Middle frontal gyrus (tissue), 1 donor: ENCODE measurements around the gene PIGU.
A peak's percentile ranks its signal among the peaks of the same experiment; 100 is the strongest.
"Not testable (repeated sequence)": the region's sequence is repeated elsewhere in the genome, so short reads cannot be mapped to it uniquely, and the experiment has no call there.

ENCODE experiments used
- DNase-seq: peaks from one replicate; pipeline ENCODE4 v3.0.0-alpha.2; 2015; ENCODE audit warnings: low spot score; ENCODE audit errors: extremely low spot score

The PIGU gene

DNA sequence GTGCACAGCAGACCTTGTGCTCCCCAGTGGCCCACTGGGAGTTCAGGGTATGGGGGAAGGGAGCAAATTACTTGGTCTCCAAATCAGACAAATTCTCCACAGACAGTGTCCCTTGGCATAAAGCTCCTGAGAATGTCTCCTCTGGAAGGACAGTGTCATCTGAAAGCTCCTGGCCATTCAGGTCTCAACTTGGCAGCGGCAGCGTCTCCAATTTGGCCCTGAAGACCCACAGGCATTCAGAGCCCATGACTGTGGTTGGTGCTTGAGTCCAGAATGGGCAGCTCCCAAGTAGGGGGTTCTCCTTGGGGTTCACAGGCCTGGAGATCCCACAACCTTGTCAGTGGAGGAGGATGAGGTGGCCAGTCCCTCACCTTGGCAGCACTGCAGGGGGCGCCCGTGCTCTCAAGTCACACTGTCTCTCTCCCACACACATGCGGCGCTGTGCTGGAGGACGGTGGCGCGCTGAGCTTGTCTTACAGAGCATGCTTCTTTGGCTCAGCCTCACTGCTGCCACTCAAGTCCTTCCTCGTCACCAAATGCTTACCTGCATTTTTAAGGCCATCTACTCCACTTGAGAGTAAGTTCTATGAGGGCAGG is 140.0 kb downstream of the PIGU start:
- DNase-seq, result no peak

- DNase-seq, result no peak
Measured at GRCh38 chr20:34535857-34536256, 141.0 kb downstream of the PIGU start.

- DNase-seq, result no peak
Measured at GRCh38 chr20:34535301-34535840, 141.5 kb downstream of the PIGU start.

DNA sequence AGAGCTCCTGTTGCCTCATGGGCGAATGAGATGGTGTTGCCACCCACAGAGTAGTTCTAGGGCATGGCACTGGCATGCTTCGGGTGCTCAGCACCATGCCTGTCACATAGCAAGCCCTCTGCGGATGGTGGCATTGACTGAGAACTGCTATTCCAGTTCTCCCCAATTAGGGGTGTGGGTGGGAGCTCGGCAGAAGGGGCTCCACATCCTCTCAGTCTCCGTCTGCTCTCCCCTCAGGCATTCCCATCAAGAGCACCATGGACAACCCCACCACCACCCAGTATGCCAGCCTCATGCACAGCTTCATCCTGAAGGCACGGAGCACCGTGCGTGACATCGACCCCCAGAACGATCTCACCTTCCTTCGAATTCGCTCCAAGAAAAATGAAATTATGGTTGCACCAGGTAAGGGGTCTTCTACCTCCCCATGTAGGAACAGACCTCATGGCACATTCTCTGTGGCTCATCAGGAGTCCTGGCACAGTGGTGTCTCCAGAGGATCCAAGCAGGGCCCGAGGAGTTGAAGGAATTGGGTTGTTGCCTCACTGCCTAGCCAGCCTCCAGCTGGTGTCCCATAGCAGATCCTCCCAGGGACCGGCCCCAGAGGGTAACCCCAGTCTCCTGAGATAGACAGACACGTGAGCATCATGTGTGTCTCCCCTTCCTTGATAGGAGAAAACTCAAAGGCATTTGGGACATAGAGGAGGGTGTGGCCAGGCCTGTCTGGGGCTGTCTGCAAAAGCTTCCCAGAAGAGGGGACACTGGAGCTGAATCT is 142.3 kb downstream of the PIGU start:
- DNase-seq, result no peak

DNA sequence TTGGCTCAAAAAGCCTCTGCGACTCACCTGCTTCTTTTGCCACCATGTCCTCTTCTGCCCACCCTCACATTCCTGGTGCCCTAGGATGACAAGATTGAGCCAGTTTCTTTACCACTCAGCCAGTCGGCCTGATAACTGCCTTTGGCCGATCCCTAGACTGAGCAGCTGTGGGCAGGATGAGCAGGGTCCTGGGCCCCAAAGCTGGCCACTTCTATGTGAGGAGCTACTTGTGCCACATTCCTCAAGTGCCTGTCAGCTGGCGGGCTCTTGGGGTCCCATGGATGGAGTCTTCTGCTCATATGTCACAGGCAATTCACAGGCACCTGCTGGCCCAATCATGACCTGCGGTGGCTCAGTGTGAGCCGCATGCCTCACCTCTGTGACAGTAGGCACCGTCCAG is 144.1 kb downstream of the PIGU start:
- no peak for DNase-seq

DNA sequence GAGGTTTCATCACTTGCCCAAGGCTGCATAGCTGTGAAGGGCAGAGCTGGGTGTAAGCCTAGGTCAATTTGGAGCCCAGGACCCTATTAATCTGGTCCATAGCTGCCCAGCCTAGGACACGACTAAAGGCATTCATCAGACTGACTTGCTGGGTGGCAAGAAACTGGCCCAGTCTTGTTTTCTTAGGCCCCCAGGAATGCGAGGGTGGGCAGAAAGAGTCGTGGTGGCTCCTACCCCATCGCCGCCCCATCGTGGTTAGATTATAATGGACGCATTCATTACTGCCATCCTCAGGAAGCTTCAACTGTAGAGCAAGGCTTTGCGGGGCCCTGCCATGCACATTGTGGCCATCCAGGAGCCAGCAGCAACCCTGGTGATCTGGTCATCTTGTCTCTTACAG is 144.6 kb downstream of the PIGU start:
- no peak for DNase-seq

GRCh38 chr20:34531608-34532265 is 145.2 kb downstream of the PIGU start:
- DNase-seq, result no peak

- DNase-seq, result no peak
Measured at GRCh38 chr20:34530342-34530741, 146.6 kb downstream of the PIGU start.

DNA sequence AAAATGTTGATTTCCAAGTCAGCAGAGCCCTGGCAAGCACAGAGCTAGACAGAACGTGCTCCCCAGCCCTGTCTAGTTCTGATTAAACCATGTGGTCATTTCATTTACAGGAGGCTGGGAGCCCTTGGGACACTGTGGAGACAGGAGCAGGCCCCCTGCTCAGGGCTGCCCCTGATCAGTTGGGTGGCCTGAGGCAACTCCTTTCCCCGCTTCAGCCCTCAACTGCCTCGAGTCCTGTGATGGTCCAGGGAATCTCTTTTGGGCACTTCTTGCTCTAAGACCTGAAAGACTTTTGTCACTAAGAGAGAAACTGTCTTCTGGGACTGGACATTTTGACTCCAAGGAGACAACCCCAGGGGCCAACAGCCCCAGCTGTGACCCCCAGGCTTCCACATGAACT is 147.2 kb downstream of the PIGU start:
- no peak for DNase-seq

- DNase-seq, result no peak
Measured at GRCh38 chr20:34528921-34529297, 148.0 kb downstream of the PIGU start.

GRCh38 chr20:34527016-34527415 is 149.9 kb downstream of the PIGU start:
- DNase-seq, result no peak

- DNase-seq, result no peak
Measured at GRCh38 chr20:34526466-34526865, 150.4 kb downstream of the PIGU start.

- DNase-seq, result no peak
Measured at GRCh38 chr20:34525709-34526416, 151.0 kb downstream of the PIGU start.

- DNase-seq, result no peak
Measured at GRCh38 chr20:34525342-34525708, 151.6 kb downstream of the PIGU start.

DNA sequence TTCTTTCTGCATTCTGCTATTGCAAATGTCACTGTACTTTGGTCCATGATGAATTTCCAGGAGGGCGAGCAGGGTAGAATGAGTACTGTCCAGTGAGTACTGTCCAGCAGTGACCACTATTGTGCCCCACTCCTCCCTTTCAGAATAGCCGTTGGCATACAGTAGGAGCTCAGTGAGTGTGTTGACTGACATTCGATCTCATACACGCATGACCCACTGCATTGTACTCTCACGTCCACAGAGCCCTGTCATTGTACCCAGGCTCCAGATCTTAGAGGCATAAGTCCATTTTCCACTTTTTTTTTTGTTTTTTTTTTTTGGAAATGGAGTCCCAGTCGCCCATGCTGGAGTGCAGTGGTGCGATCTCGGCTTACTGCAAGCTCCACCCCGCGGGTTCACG is 152.5 kb downstream of the PIGU start:
- DNase-seq, result no peak

DNA sequence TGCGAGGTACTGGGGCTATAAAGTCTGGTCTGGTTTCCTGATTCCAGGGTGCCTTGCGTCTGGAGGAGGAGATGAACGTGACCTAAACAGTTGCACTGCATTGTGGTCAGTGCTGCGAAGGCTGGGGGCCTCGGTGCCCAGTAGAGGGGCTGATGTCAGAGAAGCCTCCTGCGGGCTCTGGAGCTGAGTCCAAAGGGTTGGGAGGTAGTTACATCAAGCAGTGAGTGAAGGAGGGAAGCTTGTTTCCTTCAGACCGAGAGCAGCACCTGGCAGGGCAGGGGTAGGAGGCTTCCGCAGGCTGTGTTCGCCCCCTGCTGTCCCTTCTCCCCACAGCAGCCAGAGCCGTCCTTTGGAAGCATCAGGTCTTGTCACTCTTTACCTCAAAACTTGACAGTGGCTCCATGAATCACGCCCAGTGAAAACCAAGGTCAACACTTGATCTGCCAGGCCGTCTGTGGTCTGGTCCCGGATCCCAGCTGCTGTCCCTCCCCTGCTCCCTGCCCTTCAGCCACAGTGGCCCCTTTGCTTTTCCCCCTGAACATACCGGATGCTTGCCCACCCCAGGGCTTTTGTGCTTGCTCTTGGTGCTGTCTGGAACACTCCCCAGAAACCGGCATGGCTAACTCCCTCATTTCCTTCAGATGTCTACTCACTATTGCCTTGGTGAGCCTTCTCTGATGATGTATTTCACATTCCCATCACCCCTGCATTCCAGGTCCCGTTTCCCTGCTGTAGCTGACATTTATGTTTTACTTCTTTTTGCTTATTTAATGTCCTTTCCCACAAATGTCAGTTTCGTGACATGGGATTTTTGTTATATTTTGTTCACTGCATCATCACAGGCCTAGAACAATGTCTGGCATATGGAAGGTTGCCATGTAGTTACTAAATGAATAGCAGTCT is 153.7 kb downstream of the PIGU start:
- DNase-seq, result no peak

DNA sequence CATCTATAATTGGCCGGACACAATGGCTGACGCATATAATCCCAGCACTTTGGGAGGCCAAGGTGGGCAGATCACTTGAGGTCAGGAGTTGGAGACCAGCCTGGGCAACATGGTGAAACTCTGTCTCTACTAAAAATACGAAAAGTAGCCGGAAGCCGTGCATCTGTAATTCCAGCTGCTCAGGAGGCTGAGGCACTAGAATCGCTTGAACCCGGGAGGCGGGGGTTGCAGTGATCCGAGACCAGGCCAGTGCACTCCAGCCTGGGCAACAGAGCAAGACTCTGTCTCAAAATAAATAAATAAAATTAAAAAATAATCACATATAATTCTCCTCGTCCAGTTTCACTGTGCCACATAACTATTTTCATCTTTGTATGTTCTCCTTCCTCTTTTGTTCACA is 157.1 kb downstream of the PIGU start:
- not testable (repeated sequence) for DNase-seq

DNA sequence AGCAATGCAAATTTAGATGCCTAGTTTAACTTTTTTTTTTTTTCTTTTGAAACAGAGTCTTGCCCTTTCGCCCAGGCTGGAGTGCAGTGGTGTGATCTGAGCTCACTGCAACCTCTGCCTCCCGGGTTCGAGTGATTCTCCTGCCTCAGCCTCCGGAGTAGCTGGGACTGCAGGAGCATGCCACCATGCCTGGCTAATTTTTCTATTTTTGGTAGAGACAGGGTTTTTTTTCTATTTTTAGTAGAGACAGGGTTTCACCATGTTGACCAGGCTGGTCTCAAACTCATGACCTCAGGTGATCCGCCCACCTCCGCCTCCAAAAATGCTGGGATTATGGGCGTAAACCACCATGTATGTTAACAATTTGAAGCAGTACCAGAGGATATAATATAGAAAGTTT is 158.0 kb downstream of the PIGU start:
- DNase-seq, result not testable (repeated sequence)

DNA sequence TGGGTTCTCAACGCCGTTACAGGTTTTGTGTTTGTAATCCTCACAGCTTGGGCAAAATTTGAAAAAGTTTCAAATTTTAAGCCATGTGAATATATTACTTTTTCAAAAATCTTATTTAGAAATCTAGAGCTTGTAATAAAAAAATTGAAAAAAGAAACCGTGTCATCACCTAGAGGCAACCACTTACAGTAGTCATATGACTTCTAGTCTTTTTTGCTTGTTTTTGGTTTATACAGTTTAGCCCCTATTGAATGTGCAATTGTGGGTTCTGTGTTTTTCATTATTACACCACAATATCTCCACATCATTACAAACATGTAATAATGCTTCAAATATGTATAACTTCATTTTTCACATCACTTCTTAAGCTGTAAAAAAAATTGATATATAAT is 159.8 kb downstream of the PIGU start:
- no peak for DNase-seq

DNA sequence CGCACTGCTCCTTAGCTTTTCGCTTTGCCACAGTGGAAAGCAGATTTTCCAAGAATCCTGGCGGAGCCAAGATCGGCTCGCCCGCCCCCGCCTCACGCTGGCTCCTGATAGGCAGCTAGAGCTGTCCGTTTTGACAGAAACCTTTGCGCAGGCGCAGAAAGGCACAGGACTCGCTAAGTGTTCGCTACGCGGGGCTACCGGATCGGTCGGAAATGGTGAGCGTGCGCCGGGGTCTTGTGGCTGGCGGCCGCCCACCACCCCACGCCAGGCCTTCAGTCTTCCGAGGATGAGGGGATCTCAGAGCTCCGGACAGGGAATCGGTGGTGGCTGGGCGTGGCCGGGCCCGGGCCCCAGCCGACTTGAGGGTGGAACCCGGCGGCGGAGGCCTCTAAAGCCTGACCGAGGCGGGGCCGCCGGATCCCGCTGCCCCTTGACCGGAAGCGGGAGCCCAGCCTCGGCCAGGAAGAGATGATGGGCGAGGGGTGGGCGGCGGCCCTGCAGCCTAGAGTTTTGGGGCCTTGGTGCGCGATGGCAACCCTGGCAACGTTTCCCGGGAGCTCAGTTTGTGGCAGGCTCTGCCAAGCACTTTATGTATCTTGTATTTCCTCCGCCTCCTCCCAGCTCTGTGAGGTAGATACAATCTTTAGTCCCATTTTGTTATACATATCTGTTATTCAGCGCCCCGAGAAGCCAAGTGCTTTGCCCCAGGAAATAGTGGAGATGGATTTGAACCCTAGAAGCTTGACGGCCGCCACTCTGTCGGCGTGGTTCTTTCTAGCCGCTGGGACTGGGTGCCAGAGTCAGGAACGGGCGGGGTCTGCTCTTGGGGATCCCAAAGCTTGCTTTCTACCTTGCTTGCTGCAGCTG is 160.4 kb downstream of the PIGU start, which contains the start of gene DYNLRB1:
Gene DYNLRB1 (plus strand): TSS at position 176 of the 867 bp plus-strand sequence. CDS start 37 bp downstream, at position 213.
- peak; percentile 95 for DNase-seq
